ENCODE data around the gene CTU1.

GRCh38 chr19:51097166-51097738 lies 11.0 kb downstream of the CTU1 start:
- peak; percentile 43 to 55 (median 49) for TF ChIP-seq CTCF (IDR thresholded peaks at IDR 0.05)
- TF ChIP-seq POLR2A (IDR thresholded peaks at IDR 0.05) = no peak

Data from uterus (tissue), 2 donors.